ENCODE data around the gene GPC6. TPM values are rescaled to one million over a fixed set of nuclear protein-coding genes. Genes with fewer than 3 reads are reported as not detected.

The GPC6 gene
- total and polyA plus RNA-seq, 9 of the 15 experiments (the other 6 are each of a cell fraction or from before 2014, with no cell fraction given): under 0.01 to 0.20 (median 0.01) TPM; not detected in 4

DNA sequence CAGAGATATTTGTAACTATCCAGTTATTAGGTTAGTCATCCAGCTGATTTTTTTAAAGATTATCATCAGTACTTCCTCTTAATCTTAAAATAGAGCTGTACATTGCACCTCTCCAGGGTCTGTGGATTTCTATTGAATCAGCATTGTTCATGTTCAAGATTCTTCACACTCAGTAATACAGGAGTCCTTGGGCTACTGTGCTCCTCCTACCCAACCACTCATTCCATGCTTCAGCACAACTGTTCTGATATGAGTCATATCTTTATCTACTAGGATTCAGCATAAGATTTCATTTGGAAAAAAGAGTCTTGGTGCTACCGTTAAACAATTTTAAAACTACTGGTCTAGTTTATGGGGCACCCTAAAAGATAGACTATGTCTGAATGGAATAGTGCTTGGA is 895.1 kb downstream of the GPC6 start (continued):
- no peak for TF ChIP-seq RBM15 (IDR thresholded peaks at IDR 0.05; ENCODE audit: insufficient read depth, low read length)

DNA sequence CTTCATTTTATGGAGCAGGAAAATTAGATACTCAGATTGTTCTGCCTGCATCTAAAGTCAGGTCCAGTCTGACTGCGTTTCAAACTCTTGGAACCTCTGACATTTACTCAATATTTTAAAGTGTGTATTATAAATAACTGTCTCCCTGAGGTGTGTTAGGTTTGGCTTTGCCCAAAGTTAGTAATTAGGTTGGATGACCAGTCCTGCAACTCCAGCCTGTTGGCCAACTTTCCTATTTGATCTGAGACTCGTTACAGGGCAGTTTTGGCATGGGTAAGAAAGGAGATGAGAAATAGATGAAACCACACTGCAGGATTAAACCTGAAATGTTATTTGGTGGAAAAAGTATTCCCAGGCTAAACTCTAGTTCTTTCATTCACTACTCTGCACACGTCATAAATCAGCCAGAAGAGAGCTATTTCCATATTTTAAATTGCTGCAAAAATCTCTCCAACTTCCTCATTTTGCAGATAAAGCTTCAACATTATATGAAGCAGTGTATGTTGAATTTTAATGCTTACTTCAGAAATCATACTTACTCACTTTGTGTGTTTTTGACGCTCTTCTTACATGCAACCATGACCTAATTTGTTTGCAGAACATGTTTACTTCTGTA is 895.8 kb downstream of the GPC6 start:
- H2AFZ ChIP-seq (ENCODE audit: low read depth, low read length): no peak overlapping the region
- H3K9me3 ChIP-seq (replicated peaks; ENCODE audit: control insufficient read depth, insufficient read depth, low read depth, low read length): no peaks in the 10 kb centered on the region
- H3K79me2 ChIP-seq (ENCODE audit: control insufficient read depth, insufficient read depth, low read length): no peaks in the 10 kb centered on the region
- H3K9me1 ChIP-seq (ENCODE audit: control insufficient read depth, insufficient read depth, low read length): no peaks in the 10 kb centered on the region
- FAIRE-seq (no peak), ATAC-seq (no peak), DNase-seq (ENCODE audit: extremely low read depth in 1 of 4, low spot score in 3 of 4) (no peak)
- no TSS peak for BruUV-seq (replicated peaks)
- H3K4me2 ChIP-seq (ENCODE audit: insufficient read depth, low read length): no peak overlapping the region
- H3K36me3 ChIP-seq (ENCODE audit: control insufficient read depth, insufficient read depth, low read length): no peaks in the 10 kb centered on the region
- TF ChIP-seq, protein P1, sequence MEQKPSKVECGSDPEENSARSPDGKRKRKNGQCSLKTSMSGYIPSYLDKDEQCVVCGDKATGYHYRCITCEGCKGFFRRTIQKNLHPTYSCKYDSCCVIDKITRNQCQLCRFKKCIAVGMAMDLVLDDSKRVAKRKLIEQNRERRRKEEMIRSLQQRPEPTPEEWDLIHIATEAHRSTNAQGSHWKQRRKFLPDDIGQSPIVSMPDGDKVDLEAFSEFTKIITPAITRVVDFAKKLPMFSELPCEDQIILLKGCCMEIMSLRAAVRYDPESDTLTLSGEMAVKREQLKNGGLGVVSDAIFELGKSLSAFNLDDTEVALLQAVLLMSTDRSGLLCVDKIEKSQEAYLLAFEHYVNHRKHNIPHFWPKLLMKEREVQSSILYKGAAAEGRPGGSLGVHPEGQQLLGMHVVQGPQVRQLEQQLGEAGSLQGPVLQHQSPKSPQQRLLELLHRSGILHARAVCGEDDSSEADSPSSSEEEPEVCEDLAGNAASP (IDR thresholded peaks at IDR 0.05): no peak
- TF ChIP-seq RBM17 (IDR thresholded peaks at IDR 0.05; ENCODE audit: borderline replicate concordance, low read depth, low read length) (no peak), ZNF197 (CRISPR knock-in tag; IDR thresholded peaks at IDR 0.05; ENCODE audit: low read depth) (no peak), PHF8 (IDR thresholded peaks at IDR 0.05; ENCODE audit: borderline replicate concordance, low read length) (no peak), SMARCE1 (IDR thresholded peaks at IDR 0.05) (no peak), FOXM1 (IDR thresholded peaks at IDR 0.05; ENCODE audit: low read depth) (no peak), FOXM1 (CRISPR knock-in tag; IDR thresholded peaks at IDR 0.05; ENCODE audit: low read depth) (no peak)
- ChIA-PET CTCF (ENCODE audit: low intra/inter-chr PET ratio) (no interaction called here), POLR2A (no interaction called here)
- no peaks in the 10 kb centered on the region for H3K4me1 ChIP-seq (replicated peaks in 1 of 2; ENCODE audit: control insufficient read depth in 2 of 2, insufficient read depth in 2 of 2, low read length in 2 of 2)
- in situ Hi-C loops (cut with MboI): no loop called here
- H3K27ac ChIP-seq (ENCODE audit: extremely low read depth, low read depth, low read length): no peak overlapping the region
- H3K4me3 ChIP-seq: no peak overlapping the region
- intact Hi-C loops (cut with micrococcal nuclease): no loop called here
- no peaks in the 10 kb centered on the region for H3K27me3 ChIP-seq (ENCODE audit: control insufficient read depth in 2 of 2, insufficient read depth in 2 of 2, low read length in 2 of 2)
- H3K9ac ChIP-seq (ENCODE audit: insufficient read depth in 1 of 2, low read depth in 2 of 2, low read length in 2 of 2): no peak overlapping the region
- H4K20me1 ChIP-seq (replicated peaks; ENCODE audit: control insufficient read depth, insufficient read depth, low read length): no peaks in the 10 kb centered on the region
- 0% methylated on average over 4 of the region's 4 CpGs for WGBS (ENCODE audit: insufficient coverage, low coverage, missing lambda C conversion rate)
